ENCODE data around the gene DYNC1I1.
A peak's percentile ranks its signal among the peaks of the same experiment; 100 is the strongest.

DYNC1I1 gene

GRCh38 chr7:96055717-96056116, 283.4 kb downstream of the DYNC1I1 start:
- H3K4me1 ChIP-seq (ENCODE audit: control insufficient read depth, insufficient read depth, low read length): no peaks in the 10 kb centered on the region
- no peaks in the 10 kb centered on the region for H3K27me3 ChIP-seq (ENCODE audit: control insufficient read depth, insufficient read depth, low read length)
- H3K27ac ChIP-seq (ENCODE audit: low read depth, low read length): no peak overlapping the region
- no peaks in the 10 kb centered on the region for H3K36me3 ChIP-seq (ENCODE audit: control insufficient read depth, insufficient read depth, low read length)
- H3K9ac ChIP-seq (ENCODE audit: low read length): no peak overlapping the region
- H3K4me3 ChIP-seq (ENCODE audit: low read length): no peak overlapping the region

GRCh38 chr7:96059075-96059474, 286.7 kb downstream of the DYNC1I1 start:
- H3K27me3 ChIP-seq (ENCODE audit: control insufficient read depth, insufficient read depth, low read length): no peaks in the 10 kb centered on the region
- H3K4me1 ChIP-seq (ENCODE audit: control insufficient read depth, insufficient read depth, low read length): no peaks in the 10 kb centered on the region
- H3K4me3 ChIP-seq (ENCODE audit: low read length): no peak overlapping the region
- no peak overlapping the region for H3K9ac ChIP-seq (ENCODE audit: low read length)
- no peak overlapping the region for H3K27ac ChIP-seq (ENCODE audit: low read depth, low read length)
- no peaks in the 10 kb centered on the region for H3K36me3 ChIP-seq (ENCODE audit: control insufficient read depth, insufficient read depth, low read length)

- Histone ChIP-seq H3K27ac (ENCODE audit: low read depth, low read length) (no peak overlapping the region), H3K4me1 (ENCODE audit: control insufficient read depth, insufficient read depth, low read length) (no peaks in the 10 kb centered on the region), H3K4me3 (ENCODE audit: low read length) (no peak overlapping the region), H3K9ac (ENCODE audit: low read length) (no peak overlapping the region), H3K27me3 (ENCODE audit: control insufficient read depth, insufficient read depth, low read length) (no peaks in the 10 kb centered on the region), H3K36me3 (ENCODE audit: control insufficient read depth, insufficient read depth, low read length) (no peaks in the 10 kb centered on the region)
Observed at GRCh38 chr7:96061009-96061408, 288.7 kb downstream of the DYNC1I1 start.

- H3K9ac ChIP-seq (ENCODE audit: low read length): no peak overlapping the region
- no peak overlapping the region for H3K27ac ChIP-seq (ENCODE audit: low read depth, low read length)
- H3K27me3 ChIP-seq (ENCODE audit: control insufficient read depth, insufficient read depth, low read length): no peaks in the 10 kb centered on the region
- no peak overlapping the region for H3K4me3 ChIP-seq (ENCODE audit: low read length)
- H3K4me1 ChIP-seq (ENCODE audit: control insufficient read depth, insufficient read depth, low read length): no peaks in the 10 kb centered on the region
- no peaks in the 10 kb centered on the region for H3K36me3 ChIP-seq (ENCODE audit: control insufficient read depth, insufficient read depth, low read length)
Observed at GRCh38 chr7:96061844-96062243, 289.5 kb downstream of the DYNC1I1 start.

GRCh38 chr7:96067321-96067720, 295.0 kb downstream of the DYNC1I1 start:
- Histone ChIP-seq H3K4me1 (ENCODE audit: control insufficient read depth, insufficient read depth, low read length) (no peaks in the 10 kb centered on the region), H3K36me3 (ENCODE audit: control insufficient read depth, insufficient read depth, low read length) (no peaks in the 10 kb centered on the region), H3K27ac (ENCODE audit: low read depth, low read length) (no peak overlapping the region), H3K4me3 (ENCODE audit: low read length) (no peak overlapping the region), H3K27me3 (ENCODE audit: control insufficient read depth, insufficient read depth, low read length) (no peaks in the 10 kb centered on the region), H3K9ac (ENCODE audit: low read length) (no peak overlapping the region)

GRCh38 chr7:96069401-96069800, 297.0 kb downstream of the DYNC1I1 start:
- Histone ChIP-seq H3K9ac (ENCODE audit: low read length) (no peak overlapping the region), H3K27me3 (ENCODE audit: control insufficient read depth, insufficient read depth, low read length) (no peaks in the 10 kb centered on the region), H3K4me1 (ENCODE audit: control insufficient read depth, insufficient read depth, low read length) (no peaks in the 10 kb centered on the region), H3K4me3 (ENCODE audit: low read length) (no peak overlapping the region), H3K36me3 (ENCODE audit: control insufficient read depth, insufficient read depth, low read length) (no peaks in the 10 kb centered on the region), H3K27ac (ENCODE audit: low read depth, low read length) (no peak overlapping the region)

GRCh38 chr7:96074871-96075270, 302.5 kb downstream of the DYNC1I1 start:
- no peak overlapping the region for H3K4me3 ChIP-seq (ENCODE audit: low read length)
- H3K36me3 ChIP-seq (ENCODE audit: control insufficient read depth, insufficient read depth, low read length): no peaks in the 10 kb centered on the region
- peaks cover 3% of the 10 kb centered on the region for H3K4me1 ChIP-seq (ENCODE audit: control insufficient read depth, insufficient read depth, low read length)
- no peak overlapping the region for H3K9ac ChIP-seq (ENCODE audit: low read length)
- no peak overlapping the region for H3K27ac ChIP-seq (ENCODE audit: low read depth, low read length)
- no peaks in the 10 kb centered on the region for H3K27me3 ChIP-seq (ENCODE audit: control insufficient read depth, insufficient read depth, low read length)

- H3K27ac ChIP-seq (ENCODE audit: low read depth, low read length): no peak overlapping the region
Observed at GRCh38 chr7:96075510-96076349, 303.4 kb downstream of the DYNC1I1 start.

GRCh38 chr7:96076350-96076707, 304.0 kb downstream of the DYNC1I1 start:
- H3K9ac ChIP-seq (ENCODE audit: low read length): no peak overlapping the region
- peaks cover 3% of the 10 kb centered on the region for H3K4me1 ChIP-seq (ENCODE audit: control insufficient read depth, insufficient read depth, low read length)
- H3K27me3 ChIP-seq (ENCODE audit: control insufficient read depth, insufficient read depth, low read length): no peaks in the 10 kb centered on the region
- no peaks in the 10 kb centered on the region for H3K36me3 ChIP-seq (ENCODE audit: control insufficient read depth, insufficient read depth, low read length)
- H3K4me3 ChIP-seq (ENCODE audit: low read length): peak overlapping the region; percentile 62
- H3K27ac ChIP-seq (ENCODE audit: low read depth, low read length): no peak overlapping the region

More at GRCh38 chr7:96075510-96076349, 303.4 kb downstream of the DYNC1I1 start:
- Histone ChIP-seq H3K4me3 (ENCODE audit: low read length) (peak overlapping the region; percentile 62), H3K4me1 (ENCODE audit: control insufficient read depth, insufficient read depth, low read length) (peaks cover 3% of the 10 kb centered on the region), H3K36me3 (ENCODE audit: control insufficient read depth, insufficient read depth, low read length) (no peaks in the 10 kb centered on the region), H3K9ac (ENCODE audit: low read length) (no peak overlapping the region), H3K27me3 (ENCODE audit: control insufficient read depth, insufficient read depth, low read length) (no peaks in the 10 kb centered on the region)

GRCh38 chr7:96080027-96080426, 307.7 kb downstream of the DYNC1I1 start:
- H3K27ac ChIP-seq (ENCODE audit: low read depth, low read length): no peak overlapping the region
- H3K4me3 ChIP-seq (ENCODE audit: low read length): no peak overlapping the region
- no peaks in the 10 kb centered on the region for H3K36me3 ChIP-seq (ENCODE audit: control insufficient read depth, insufficient read depth, low read length)
- H3K9ac ChIP-seq (ENCODE audit: low read length): no peak overlapping the region
- peaks cover 3% of the 10 kb centered on the region for H3K4me1 ChIP-seq (ENCODE audit: control insufficient read depth, insufficient read depth, low read length)
- no peaks in the 10 kb centered on the region for H3K27me3 ChIP-seq (ENCODE audit: control insufficient read depth, insufficient read depth, low read length)

GRCh38 chr7:96084881-96085553, 312.7 kb downstream of the DYNC1I1 start:
- Histone ChIP-seq H3K36me3 (ENCODE audit: control insufficient read depth, insufficient read depth, low read length) (no peaks in the 10 kb centered on the region), H3K4me3 (ENCODE audit: low read length) (no peak overlapping the region), H3K9ac (ENCODE audit: low read length) (no peak overlapping the region), H3K4me1 (ENCODE audit: control insufficient read depth, insufficient read depth, low read length) (no peaks in the 10 kb centered on the region), H3K27me3 (ENCODE audit: control insufficient read depth, insufficient read depth, low read length) (no peaks in the 10 kb centered on the region), H3K27ac (ENCODE audit: low read depth, low read length) (no peak overlapping the region)

- no peaks in the 10 kb centered on the region for H3K27me3 ChIP-seq (ENCODE audit: control insufficient read depth, insufficient read depth, low read length)
- H3K4me3 ChIP-seq (ENCODE audit: low read length): no peak overlapping the region
- H3K4me1 ChIP-seq (ENCODE audit: control insufficient read depth, insufficient read depth, low read length): no peaks in the 10 kb centered on the region
- H3K36me3 ChIP-seq (ENCODE audit: control insufficient read depth, insufficient read depth, low read length): no peaks in the 10 kb centered on the region
- no peak overlapping the region for H3K27ac ChIP-seq (ENCODE audit: low read depth, low read length)
- no peak overlapping the region for H3K9ac ChIP-seq (ENCODE audit: low read length)
Observed at GRCh38 chr7:96085953-96086352, 313.6 kb downstream of the DYNC1I1 start.

GRCh38 chr7:96088579-96088978, 316.2 kb downstream of the DYNC1I1 start:
- Histone ChIP-seq H3K27me3 (ENCODE audit: control insufficient read depth, insufficient read depth, low read length) (no peaks in the 10 kb centered on the region), H3K27ac (ENCODE audit: low read depth, low read length) (no peak overlapping the region), H3K4me3 (ENCODE audit: low read length) (no peak overlapping the region), H3K36me3 (ENCODE audit: control insufficient read depth, insufficient read depth, low read length) (no peaks in the 10 kb centered on the region), H3K4me1 (ENCODE audit: control insufficient read depth, insufficient read depth, low read length) (peaks cover 4% of the 10 kb centered on the region), H3K9ac (ENCODE audit: low read length) (no peak overlapping the region)

Data from rectal smooth muscle tissue (tissue), 1 donor.